HG02884 (cell line): Measurements from ENCODE around the gene MRPL34.

Source experiments
- ATAC-seq: cut with Tn5 transposase; IDR thresholded peaks from one replicate; pipeline ENCODE4 v1.9.1; 2021; ENCODE audit warnings: mild to moderate bottlenecking, moderate library complexity; ENCODE audit not compliant: unreplicated experiment

The MRPL34 gene

GRCh38 chr19:17340302-17340870 is 34.7 kb downstream of the MRPL34 start:
- no peak for ATAC-seq

GRCh38 chr19:17340871-17341357 is 35.2 kb downstream of the MRPL34 start:
- ATAC-seq = no peak

GRCh38 chr19:17341386-17341785 is 35.7 kb downstream of the MRPL34 start:
- ATAC-seq = no peak

- no peak for ATAC-seq
These were observed 36.2 kb downstream of the MRPL34 start for GRCh38 chr19:17341845-17342244.

- ATAC-seq = no peak
These were observed 40.5 kb downstream of the MRPL34 start for GRCh38 chr19:17346109-17346671.

GRCh38 chr19:17347361-17347760 is 41.7 kb downstream of the MRPL34 start:
- ATAC-seq = no peak

GRCh38 chr19:17347877-17348276 is 42.2 kb downstream of the MRPL34 start:
- ATAC-seq = no peak

- no peak for ATAC-seq
These were observed 43.0 kb downstream of the MRPL34 start for GRCh38 chr19:17348700-17349099.

- ATAC-seq = no peak
These were observed 46.3 kb downstream of the MRPL34 start for GRCh38 chr19:17351815-17352435.

GRCh38 chr19:17352608-17353280 is 47.1 kb downstream of the MRPL34 start:
- no peak for ATAC-seq

GRCh38 chr19:17353386-17353785 is 47.7 kb downstream of the MRPL34 start:
- no peak for ATAC-seq
